CD4-positive, alpha-beta T cell treated with Interleukin-1 beta for 1 hour (primary cell): ENCODE measurements around the gene TES.
"Not testable (repeated sequence)": the region's sequence is repeated elsewhere in the genome, so short reads cannot be mapped to it uniquely, and the experiment has no call there.

Experiments
- DNase-seq, 2 donors: peaks; one replicate each; pipeline ENCODE4 v3.0.0-alpha.2; 2020 to 2022

The TES gene

DNA sequence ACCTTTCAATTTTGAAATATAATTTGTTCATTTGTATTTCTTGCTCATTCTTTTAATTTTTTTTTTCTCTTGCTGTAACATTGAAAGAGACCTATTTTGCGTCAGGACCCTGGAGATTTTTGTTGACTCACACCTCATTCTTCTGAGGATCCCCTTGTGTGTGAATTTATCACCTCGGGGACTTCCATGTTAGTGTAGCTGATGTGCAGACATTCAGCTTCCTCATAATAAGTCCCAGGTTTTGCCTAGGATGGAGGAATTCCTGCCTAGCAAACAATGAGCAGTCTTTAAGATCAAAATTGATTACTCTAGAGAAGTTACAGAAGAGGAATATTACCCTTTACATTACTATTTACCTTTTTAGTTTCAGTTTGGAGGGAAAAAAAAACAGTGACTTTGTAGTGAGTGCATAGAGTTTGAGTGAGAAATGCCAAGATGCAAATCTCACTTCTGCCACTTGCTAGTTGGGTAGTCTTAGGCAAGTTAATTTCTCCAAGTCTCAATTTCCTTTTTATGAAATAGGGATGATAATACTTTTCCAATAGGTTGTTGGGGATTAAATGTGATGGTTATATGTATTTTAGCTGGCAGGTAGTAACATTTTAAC, 14.3 kb downstream of the TES start:
- peak in 1 of 2 donors; percentile 36 for DNase-seq

DNA sequence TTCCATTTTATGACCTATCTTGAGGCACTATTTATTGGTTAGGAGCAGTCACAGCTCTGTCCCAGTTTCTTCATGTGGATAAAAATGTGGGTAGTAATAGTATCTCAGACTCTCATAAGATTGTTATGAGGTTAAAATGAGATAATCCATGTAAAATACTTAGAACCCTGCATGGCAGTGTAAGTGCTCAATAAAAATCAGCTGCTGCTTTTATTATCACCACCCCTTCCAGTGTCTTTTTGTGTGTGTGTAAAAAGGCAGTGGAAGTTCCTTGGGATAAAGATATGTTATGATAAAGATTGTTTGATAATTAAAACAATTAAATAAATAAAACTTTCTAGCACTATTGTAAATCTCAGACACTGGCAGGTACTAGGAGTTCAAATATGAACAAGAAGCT, 15.5 kb downstream of the TES start:
- DNase-seq = no peak

DNA sequence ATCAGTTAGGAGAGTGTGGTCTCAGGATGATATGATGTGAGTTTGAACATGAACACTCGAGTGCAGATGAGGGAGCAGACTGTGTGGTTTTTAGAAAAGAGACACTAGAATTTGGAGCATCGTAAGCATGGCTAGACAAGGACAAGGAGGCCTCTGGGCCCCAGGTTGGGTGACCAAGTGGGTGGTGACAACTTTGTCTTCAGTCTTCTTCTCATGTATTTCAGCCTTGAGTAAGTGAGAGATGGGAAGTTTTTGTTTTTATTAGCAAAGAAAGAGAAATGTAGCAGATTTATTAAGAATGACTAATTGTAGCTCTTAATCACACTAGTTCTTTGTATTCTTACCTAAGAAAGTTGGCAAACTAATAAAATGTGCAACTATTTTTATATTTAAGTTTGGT, 16.3 kb downstream of the TES start:
- no peak for DNase-seq

DNA sequence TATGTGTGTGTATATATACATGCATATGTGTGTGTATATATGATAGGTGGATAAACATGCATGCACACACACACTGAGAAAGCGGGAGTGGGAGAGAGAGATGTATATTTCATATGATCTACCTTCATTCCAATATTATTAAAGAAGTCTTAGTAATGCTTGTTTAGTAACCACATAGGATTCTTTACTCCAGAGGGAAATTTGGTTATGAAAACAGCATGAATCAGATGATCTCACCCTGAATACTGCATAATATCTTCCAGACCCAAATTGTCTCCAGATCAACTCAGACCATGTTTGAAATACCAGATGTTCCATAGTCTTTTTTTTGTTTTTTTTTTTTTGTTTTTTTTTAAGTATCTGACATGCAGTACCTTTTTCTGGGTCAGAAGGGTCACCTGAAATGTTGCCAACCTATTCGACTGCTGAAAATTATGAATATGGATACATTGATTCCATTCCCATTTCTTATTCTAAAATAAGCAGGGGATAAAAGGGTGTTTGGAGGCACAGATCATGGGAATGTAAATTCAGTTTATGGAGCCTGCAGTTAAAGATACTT, 17.4 kb downstream of the TES start:
- no peak for DNase-seq

DNA sequence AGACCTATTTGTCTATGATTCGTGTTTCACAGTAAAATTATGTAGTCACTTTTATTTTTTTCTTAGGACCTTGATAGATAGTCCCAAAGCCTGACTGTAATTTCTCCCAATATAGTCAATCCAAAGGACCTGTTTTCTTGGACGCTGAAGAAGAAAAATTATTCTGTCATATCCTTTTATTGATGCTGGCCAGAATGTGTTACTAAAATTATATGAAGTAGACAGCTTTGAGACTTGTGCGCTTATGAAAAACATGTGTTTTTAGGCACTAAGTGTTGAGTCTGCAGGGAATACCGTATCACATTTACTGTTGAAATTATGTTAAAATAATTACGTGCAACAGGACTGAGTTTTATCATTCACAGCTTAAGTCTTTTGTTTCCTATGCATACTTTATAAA, 17.9 kb downstream of the TES start:
- DNase-seq = no peak

DNA sequence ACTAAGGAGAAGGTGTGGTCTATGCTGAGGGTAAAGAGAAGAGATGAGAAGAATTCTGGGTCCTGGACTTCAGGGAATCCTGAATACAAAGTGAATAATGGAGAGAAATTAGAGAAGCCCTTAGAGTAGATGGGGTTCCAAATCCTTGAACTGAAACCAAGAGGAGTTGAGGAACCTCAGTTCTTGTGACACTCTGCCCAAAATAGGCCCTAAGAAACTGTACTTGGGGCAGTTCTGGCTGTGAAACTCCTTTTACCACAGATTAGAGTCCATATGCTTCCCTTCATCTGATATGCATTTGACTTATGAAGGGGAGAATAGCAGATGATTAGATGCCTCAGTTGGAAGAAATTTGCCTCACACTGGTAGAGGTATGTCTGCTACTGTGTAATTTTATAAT, 19.0 kb downstream of the TES start:
- no peak for DNase-seq

DNA sequence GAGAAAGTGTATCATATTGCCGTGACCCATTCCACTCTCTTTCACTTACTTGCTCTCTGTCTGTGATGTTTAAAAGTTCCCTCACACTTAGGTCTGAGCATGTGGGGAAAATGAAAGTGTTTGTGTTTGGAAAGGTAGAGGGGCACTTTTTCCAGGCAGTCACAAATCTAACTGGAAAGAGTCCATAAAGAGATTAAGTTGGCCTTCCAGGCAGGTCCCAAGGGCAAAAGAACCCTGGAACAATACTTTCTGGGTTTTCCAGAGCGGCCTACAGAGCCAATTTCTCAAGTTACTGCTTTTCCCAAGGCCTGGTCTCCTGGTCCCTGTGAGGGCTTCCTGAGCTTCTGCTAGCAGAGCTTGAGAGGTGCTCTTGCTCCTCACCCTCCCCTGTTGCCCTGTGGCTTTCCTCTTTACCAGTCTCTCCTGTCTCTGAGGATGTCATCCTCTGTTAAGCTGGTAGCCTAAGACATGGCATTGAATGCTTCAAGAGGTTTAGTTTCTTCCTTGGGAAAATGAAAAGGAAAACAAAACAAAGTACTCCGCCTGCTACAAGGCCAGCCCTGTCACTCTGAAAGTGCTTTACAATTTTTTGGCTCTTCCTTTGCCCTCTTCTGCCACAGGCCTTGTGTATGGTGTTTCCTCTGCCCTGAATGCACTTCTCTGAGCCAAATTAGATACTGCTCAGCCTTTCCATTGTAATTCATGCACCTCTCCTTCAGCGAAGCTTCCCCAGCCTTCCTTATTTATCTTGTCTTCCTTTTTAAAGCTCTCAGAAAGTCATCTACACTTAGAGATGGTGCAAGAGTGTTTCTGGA, 20.1 kb downstream of the TES start:
- DNase-seq = no peak

DNA sequence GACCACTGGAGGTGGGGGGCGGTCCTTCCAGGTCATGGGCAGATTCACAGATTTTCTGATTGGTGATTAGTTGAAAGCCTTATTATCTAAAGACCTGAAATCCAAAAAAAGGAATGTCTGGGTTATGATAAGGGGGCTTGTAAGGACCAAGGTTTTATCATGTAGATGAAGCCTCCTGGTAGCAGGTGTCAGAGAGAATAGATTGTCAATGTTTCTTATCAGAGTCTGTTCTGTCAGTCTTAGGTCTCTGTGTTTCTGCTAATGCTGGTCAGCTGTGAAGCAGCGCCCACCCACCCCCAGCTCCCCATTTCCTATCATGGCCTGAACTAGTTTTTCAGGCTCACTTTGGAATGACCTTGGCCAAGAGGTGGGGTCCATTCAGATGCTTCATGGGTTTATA, 21.2 kb downstream of the TES start:
- no peak for DNase-seq

DNA sequence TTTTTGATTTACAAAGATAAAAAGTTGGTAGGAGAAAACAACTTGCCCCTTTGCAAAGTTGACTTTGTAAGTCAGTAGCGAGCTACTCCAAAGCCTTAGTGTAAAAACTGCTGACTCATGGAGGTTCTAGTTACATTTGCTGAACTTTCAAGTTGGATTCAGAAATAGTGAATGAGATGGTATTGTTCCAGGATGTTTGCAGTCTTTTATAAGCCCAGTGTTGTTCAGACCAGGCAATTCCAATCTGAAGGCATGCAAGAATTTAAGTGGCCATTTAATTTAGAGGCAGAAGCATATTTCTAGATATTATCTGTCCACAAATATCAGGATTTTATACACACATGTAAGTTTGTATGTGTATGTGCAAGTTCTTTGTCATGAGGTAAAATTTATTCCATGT, 21.6 kb downstream of the TES start:
- no peak for DNase-seq

DNA sequence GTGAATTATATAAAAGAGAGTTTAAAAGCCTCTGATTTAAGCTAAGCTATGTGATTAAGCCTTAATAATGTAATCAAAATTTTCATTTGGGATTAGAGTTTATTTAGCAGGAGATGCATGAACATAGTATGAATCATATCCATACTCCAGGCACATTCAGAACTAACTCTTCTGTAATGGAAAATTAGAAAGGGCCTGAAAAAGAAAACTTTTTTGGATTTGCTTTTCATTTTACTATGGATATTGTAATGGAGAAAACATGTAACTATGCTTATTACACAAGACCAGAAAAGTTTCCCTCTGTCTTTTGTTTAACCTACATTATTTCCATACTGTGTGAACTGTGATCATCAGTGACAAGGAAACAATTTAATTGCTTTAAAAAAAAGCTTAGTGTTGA, 22.0 kb downstream of the TES start:
- DNase-seq = no peak

DNA sequence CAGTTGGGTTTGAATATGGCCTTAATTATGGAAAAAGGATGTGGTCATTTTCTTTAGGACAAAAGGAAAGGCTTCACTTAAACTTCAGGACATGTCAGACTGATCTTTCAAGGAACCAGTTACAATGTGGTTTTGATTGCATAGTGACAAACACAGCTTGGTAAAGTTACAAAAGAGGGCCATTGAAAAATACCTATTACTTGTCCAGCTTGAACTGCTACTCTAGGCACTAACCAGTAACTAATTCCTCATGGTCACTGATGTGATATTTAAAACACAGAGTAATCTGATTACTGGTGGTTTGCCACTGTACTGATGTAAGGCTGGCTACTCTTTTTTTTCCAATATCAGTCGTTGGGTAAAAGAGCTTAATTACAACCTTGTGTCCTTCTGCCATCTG, 22.6 kb downstream of the TES start:
- no peak for DNase-seq

DNA sequence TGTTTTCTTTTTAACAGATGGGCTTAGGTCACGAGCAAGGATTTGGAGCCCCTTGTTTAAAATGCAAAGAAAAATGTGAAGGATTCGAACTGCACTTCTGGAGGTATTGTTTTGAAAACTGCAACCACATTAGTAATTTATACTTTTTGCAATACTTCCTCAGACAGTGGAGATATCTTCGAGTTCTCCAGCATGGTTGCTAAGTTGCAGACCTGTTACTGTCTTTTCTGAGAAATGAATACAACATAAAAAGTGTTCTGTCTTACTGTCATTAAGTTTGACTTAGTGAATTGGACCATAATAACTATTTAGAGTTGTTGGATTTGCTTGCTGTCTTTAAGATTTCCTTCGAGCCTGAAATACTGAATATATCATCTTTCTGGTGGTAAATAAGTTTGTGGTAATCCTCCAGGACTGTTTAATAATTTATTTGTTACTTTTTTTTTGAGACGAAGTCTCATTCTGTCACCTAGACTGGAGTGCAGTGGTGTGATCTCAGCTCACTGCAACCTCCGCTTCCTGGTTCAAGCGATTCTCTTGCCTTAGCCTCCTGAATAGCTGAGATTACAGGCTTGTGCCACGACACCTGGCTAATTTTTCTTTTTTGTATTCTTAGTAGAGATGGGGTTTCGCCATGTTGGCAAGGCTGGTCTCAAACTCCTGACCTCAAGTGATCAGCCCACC, 24.3 kb downstream of the TES start:
- no peak for DNase-seq

DNA sequence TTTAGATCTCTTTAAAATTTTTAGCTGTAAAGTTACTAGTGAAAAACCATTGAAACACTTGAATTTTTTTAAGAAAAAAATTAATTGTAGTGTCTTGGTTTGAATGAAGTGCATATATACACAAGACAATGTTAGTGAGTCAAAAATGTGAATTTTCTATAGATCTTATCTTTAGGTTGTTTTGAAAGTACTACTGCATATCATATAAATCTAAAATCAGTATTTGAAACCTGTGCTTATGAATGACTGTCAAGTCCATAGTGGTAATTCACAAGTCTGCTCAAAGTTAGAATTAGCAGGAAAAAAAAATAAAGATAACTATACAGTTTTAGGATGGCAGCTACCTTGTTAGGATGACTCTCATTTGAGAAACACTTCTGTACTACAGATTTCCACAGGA, 25.0 kb downstream of the TES start:
- DNase-seq = no peak

DNA sequence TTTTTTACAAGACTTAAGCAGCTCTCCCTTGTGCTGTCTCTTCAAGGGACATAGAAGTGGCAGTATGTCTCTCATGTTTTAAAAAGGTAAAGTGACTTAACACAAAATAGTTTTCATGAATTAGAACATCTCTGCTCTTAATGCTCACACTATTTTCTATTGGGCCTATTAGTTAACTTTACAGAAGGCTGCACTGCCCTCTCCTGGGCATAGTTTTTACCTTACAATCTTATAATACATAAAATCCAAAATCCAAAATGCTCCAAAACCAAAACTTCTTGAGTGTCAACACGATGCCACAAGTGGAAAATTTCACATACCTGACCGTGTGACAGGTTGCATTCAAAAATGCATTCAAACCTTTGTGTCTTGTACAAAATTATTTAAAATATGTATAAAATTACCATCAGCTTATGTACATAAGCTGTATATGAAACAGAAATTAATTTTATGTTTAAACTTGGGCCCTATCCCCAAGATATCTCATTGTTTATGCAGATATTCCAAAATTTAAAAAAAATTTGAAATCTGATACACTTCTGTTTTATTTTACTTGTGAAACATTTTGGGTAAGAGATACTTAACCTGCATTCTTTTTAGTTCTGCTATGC, 25.8 kb downstream of the TES start:
- peak; percentile 48 to 69 for DNase-seq

DNA sequence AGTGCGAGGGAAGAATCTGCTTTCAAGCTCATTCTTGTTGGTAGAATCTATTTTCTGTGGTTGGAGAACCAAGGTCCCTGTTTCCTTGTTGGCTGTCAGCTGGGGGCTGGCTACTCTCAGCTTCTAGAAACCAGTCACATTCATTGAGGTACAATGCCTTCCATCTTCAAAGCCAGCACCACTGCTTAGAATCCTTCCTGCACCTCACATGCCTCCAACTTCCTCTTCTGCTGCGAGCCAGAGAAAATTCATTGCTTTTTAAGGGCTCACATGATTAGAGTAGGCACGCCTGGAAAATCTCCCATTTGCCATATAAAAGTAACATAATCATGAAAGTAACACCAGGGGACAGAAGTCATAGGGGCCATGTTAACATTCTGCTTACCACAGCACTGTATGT, 28.7 kb downstream of the TES start:
- DNase-seq = no peak

DNA sequence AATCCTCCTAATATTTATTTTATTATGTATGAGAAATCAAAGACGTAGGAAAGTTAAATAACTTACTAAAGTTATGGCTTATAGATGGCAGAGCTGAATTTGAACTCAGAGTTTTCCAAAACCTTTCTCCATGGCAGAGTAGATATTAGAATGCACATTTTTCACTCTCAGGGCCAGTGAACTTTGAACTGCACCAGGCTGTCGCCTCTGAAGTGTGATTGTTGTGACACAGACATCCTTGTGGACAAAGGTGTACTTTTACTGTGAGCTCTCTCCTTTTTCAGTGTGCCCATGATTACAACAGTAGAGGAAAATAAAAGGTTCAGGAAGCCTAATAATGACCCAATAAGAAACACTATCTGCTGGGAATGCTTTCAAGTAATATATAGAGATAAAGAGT, 29.1 kb downstream of the TES start:
- DNase-seq = no peak

DNA sequence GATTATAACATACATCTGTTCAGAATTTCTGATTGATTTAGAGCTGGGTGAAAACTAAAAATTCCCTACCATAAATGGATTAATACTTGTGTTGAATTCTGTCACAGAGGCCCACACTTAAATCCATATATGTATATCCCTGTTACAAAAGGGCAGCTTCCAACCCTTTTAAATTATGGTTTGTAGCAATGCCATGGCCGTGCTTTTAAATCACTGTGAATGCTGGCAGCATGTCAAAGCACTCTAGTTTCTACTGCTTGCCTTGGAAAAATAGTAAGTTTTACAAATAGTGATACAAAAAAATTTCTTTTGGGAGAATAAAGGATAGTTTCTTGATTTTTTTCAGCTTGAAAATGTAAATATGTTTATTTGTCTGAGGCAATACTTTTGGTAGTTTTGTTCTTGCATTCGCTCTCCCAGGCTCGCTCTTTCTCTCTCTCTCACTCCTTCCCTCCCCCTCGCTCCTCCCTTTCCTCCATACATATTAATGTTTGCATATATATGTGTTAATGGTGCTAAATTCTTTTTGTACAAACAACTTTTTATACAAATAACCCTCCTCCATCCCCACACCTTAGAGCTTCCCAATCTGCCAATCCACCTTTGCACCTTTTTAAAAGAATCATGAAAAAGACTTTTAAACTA, 29.8 kb downstream of the TES start:
- no peak for DNase-seq

DNA sequence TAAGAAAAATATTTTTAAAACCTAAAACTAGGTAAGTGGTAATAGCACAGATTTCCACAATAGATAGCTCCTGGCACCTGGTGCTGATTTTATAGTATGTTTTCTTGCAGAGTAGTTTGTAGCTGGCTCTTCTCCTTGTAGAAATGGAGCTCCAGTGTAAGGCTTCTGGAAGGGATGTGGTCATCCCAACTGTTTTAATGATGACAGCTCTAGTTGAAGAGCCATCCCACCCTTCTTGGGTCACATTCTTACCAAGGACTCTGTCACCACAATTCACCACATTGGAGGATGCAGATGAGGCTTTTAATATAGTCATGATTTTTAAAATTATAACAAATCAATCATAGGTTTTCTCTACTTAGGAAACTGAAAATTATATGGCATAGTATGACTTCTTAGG, 31.0 kb downstream of the TES start:
- DNase-seq = no peak

DNA sequence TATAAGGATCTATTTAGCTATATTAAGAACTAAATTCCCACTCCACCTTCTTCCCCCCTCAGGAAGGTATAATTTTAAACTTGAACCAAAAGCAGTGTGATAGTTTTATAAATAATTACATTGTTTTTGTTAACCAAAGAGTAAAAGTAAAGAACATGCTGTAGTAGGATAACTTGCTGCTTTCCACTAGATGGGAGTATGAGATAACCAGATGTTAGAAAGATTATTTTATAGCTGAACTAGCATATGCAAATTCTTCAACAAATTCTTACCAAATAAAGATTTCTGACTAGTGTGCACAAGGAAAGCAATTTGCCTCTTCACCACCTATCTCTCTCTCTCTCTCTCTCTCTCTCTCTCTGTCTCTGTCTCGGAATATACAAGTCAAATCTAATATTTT, 31.8 kb downstream of the TES start:
- no peak for DNase-seq

DNA sequence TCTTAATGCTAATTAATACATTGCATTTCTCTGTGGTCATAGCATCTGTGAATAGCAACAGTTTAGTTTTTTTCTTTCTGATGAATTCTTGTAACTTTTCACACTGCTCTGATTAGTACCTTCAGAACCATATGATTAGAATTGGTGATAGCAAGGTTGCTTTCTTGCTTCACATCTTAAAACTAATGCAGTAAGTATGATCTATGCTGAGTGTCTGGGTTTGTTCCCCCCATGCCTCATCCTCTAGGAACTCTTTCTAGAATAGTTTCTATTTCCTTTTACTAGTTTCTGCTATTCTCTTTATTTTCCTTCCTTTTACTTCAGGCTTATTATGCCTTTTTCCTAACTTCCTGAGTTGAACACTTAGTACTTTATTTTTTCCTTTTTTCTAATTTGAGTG, 32.4 kb downstream of the TES start:
- no peak for DNase-seq

DNA sequence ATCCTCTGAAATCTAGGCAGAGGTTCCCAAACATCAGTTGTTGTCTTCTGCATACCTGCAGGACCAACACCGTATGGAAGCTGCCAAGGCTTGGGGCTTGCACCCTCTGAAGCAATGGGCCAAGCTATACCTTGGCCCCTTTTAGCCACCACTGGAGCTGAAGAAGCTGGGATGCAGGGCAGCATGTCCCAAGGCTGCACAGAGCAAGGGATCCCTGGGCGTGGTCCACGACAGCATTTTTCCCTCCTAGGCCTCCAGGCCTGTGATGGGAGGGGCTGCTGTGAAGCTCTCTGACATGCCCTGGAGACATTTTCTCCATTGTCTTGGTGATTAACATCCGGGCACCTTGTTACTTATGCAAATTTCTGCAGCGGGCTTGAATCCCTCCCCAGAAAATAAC, 34.5 kb downstream of the TES start:
- not testable (repeated sequence) for DNase-seq

DNA sequence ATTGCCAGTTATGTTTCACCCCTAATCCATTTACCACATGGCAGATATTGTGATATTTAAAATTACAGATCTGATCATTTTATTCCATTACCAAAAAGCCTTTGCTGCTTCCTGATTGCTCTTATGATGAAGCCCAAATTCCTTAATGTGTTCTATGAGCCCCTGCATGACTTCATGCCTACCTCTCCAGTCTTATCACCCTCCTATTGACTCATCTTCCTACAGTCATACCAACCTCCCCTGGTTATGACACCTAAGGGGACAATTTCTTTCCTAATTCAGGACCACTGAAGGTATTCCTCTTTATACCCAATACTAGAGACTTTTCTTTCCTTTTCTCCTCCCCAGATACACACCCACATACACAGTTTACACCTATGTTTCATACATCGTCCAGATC, 36.0 kb downstream of the TES start:
- DNase-seq = no peak

DNA sequence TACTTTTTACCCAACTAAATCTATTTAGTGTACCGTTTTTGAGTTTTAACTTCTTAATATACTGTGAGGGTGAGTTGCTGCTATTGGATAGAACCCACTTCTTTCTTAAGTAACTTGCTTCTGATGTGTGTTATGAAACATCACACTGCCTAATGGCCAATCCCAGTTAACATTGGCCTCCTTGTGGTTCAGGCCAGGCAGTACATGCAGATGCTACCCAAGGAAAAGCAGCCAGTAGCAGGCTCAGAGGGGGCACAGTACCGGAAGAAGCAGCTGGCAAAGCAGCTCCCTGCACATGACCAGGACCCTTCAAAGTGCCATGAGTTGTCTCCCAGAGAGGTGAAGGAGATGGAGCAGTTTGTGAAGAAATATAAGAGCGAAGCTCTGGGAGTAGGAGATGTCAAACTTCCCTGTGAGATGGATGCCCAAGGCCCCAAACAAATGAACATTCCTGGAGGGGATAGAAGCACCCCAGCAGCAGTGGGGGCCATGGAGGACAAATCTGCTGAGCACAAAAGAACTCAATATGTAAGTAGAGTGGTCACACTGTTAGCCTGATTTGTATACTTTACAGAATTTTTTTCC, 39.7 kb downstream of the TES start:
- DNase-seq = no peak
